K562 (cell line): ENCODE data around the gene HINT3. TPM values are rescaled to one million over a fixed set of nuclear protein-coding genes. Genes with fewer than 3 reads are reported as not detected.

Source experiments
- ATAC-seq: fragments of 200-7000 bp; cut with Tn5 transposase; 3 replicates; pipeline ENCODE4 v1.9.1; 2020; ENCODE audit warnings: moderate library complexity
- BruUV-seq: library from RNA; stranded (reverse); fragments of 400-500 nt; replicated peaks from 2 replicates; lab custom pipeline; 2021; lab: Mats Ljungman, UMichigan
- CTCF ChIA-PET: fragments of 300-600 bp; formaldehyde crosslinking; extraction: SDS; loops from one replicate; lab custom pipeline; 2021; ENCODE audit warnings: low intra/inter-chr PET ratio; lab: Yijun Ruan, JAX
- POLR2A ChIA-PET: fragments of 300-600, 350-650 bp; sonication (Branson Sonifier 250); formaldehyde crosslinking; extraction: SDS; loops from one replicate; lab custom pipeline; 2021; ENCODE audit warnings: antibody characterized with exemption, inconsistent platforms; lab: Yijun Ruan, JAX
- DNase-seq, 4 experiments: peaks; one replicate each; pipeline versions ENCODE4 v3.0.0 to v3.0.0-alpha.2; 2011 to 2018; ENCODE audit warnings: low spot score in 3 of 4, mixed read lengths in 3 of 4; ENCODE audit errors: extremely low read depth in 1 of 4
- FAIRE-seq: peaks from 2 replicates; lab custom pipeline; 2011; peaks lifted over from hg19 to GRCh38; lab: Jason Lieb, UNC
- H2AFZ ChIP-seq: 2 replicates; pipeline ENCODE4 v1.6.0; 2011; ENCODE audit warnings: low read depth, low read length, control low read depth, inconsistent platforms
- H3K27ac ChIP-seq: fragments of 200-600 bp; 3 replicates; pipeline ENCODE4 v1.8.0; 2011; ENCODE audit warnings: low read depth, mild to moderate bottlenecking, control low read depth, inconsistent platforms, low read length, moderate library complexity, mixed read lengths; ENCODE audit errors: extremely low read depth
- H3K27me3 ChIP-seq, 2 experiments: fragments of 300-600 bp in 1 of 2; 2 replicates in 1 of 2; 3 replicates in 1 of 2; pipeline versions ENCODE4 v1.6.0 to v1.8.0; 2011; ENCODE audit warnings: inconsistent platforms in 2 of 2, low read length in 2 of 2, mild to moderate bottlenecking in 1 of 2, mixed read lengths in 1 of 2, moderate library complexity in 1 of 2; ENCODE audit not compliant: control insufficient read depth in 2 of 2, insufficient read depth in 2 of 2
- H3K36me3 ChIP-seq: fragments of 300-600 bp; 3 replicates; pipeline ENCODE4 v1.8.0; 2011; ENCODE audit warnings: mild to moderate bottlenecking, low read length, inconsistent platforms; ENCODE audit not compliant: control insufficient read depth, insufficient read depth
- H3K4me1 ChIP-seq, 2 experiments: fragments of 200-600 bp in 1 of 2; replicated peaks in 1 of 2; 2 replicates in 1 of 2; 3 replicates in 1 of 2; pipeline versions ENCODE4 v1.5.1 to v1.8.0; 2011; ENCODE audit warnings: inconsistent platforms in 2 of 2, low read length in 2 of 2, mild to moderate bottlenecking in 1 of 2, mixed read lengths in 1 of 2, moderate library complexity in 1 of 2; ENCODE audit not compliant: control insufficient read depth in 2 of 2, insufficient read depth in 2 of 2
- H3K4me2 ChIP-seq: 2 replicates; pipeline ENCODE4 v1.6.1; 2011; ENCODE audit warnings: low read length, control low read depth, inconsistent platforms, mixed read lengths; ENCODE audit not compliant: insufficient read depth
- H3K4me3 ChIP-seq: fragments of 200-600 bp; sonication (generic), shearing (Covaris generic); 2 replicates; pipeline ENCODE4 v1.5.1; 2016; ENCODE audit warnings: control low read depth, inconsistent platforms
- H3K79me2 ChIP-seq: fragments of 200-600 bp; 3 replicates; pipeline ENCODE4 v1.8.0; 2011; ENCODE audit warnings: low read length, inconsistent platforms; ENCODE audit not compliant: control insufficient read depth, insufficient read depth
- H3K9ac ChIP-seq, 2 experiments: 2 replicates each; pipeline versions ENCODE4 v1.6.0 to v1.6.1; 2011; ENCODE audit warnings: low read depth in 2 of 2, low read length in 2 of 2, control low read depth in 1 of 2, inconsistent platforms in 1 of 2, mild to moderate bottlenecking in 1 of 2, mixed read lengths in 1 of 2; ENCODE audit not compliant: insufficient read depth in 1 of 2
- H3K9me1 ChIP-seq: one replicate; pipeline ENCODE4 v1.6.0; 2011; ENCODE audit warnings: inconsistent platforms, mild to moderate bottlenecking, low read length, moderate library complexity; ENCODE audit not compliant: control insufficient read depth, insufficient read depth
- H3K9me3 ChIP-seq: replicated peaks from 2 replicates; pipeline ENCODE4 v1.5.1; 2011; ENCODE audit warnings: low read depth, low read length, inconsistent platforms; ENCODE audit not compliant: control insufficient read depth, insufficient read depth
- H4K20me1 ChIP-seq: replicated peaks from 2 replicates; pipeline ENCODE4 v1.6.1; 2011; ENCODE audit warnings: low read length, inconsistent platforms, mixed read lengths; ENCODE audit not compliant: control insufficient read depth, insufficient read depth
- GTF2E2 ChIP-seq: fragments of 200-800 bp; sonication (Bioruptor generic); IDR thresholded peaks from 2 replicates; pipeline ENCODE4 v1.6.1; 2016; ENCODE audit warnings: missing genetic modification characterization, missing compliant biosample characterization
- ZBTB5 ChIP-seq: fragments of 450-650 bp; IDR thresholded peaks from 2 replicates; pipeline ENCODE4 v1.6.1; 2017; ENCODE audit warnings: antibody characterized with exemption
- ZNF561 ChIP-seq: fragments of 450-650 bp; formaldehyde crosslinking; conservative IDR thresholded peaks from 2 replicates; pipeline ENCODE4 v1.4.0; 2020; ENCODE audit warnings: mild to moderate bottlenecking, moderate library complexity
- WGBS: fragments of 100-300 bp; shearing (Covaris generic); methylation state at CpG from one replicate; pipeline ENCODE4 v1.1.6; 2016; ENCODE audit warnings: low coverage, mixed read lengths; ENCODE audit not compliant: insufficient coverage; ENCODE audit errors: missing lambda C conversion rate; 5-methylcytosine and 5-hydroxymethylcytosine counted together
- in situ Hi-C: fragments of 300-500 bp; cut with MboI; formaldehyde crosslinking; loops from 4 replicates; pipeline ENCODE4 v1.15.0; 2018; ENCODE audit warnings: inconsistent platforms, mixed read lengths
- intact Hi-C: fragments of 100-400 bp; cut with micrococcal nuclease; formaldehyde crosslinking; loops from 2 replicates; pipeline ENCODE4 v1.14.2; 2022
- polyA plus RNA-seq, 8 experiments: library from polyadenylated mRNA; depleted of rRNA in 4 of 8; stranded (reverse) in 5 of 8; unstranded in 3 of 8; fragments of >200 nt; fragmentation: Nextera tagmentation in 2 of 8; fragmentation: Illumina TruSeq in 1 of 8; extraction: Ambion mirVana in 2 of 8; extraction: Trizol in 1 of 8; gene quantifications; 2 replicates each; pipeline versions ENCODE4 v1.2.1 to v1.2.3, GENCODE V29; 2011 to 2014; ENCODE audit warnings: inconsistent platforms in 1 of 8, missing spikeins in 1 of 8
- total RNA-seq, 7 experiments: library from RNA; depleted of rRNA in 6 of 7; stranded (reverse); fragments of >200 nt in 6 of 7; fragmentation: Illumina TruSeq in 2 of 7; extraction: Trizol in 2 of 7; gene quantifications; 2 replicates each; pipeline versions ENCODE4 v1.2.1 to v1.2.3, GENCODE V29; 2011 to 2021; ENCODE audit warnings: low replicate concordance in 1 of 7

Gene HINT3
- total and polyA plus RNA-seq, 9 of the 15 experiments (the other 6 are each of a cell fraction or from before 2014, with no cell fraction given), result 1.4 to 16.6 (median 10.8) TPM

GRCh38 chr6:125918230-125918629 lies 38.3 kb upstream of the HINT3 start:
- H2AFZ ChIP-seq, result no peak overlapping the region
- intact Hi-C loops, result no loop called here
- no peaks in the 10 kb centered on the region for H3K27me3 ChIP-seq
- no peak for DNase-seq
- FAIRE-seq, result no peak
- no TSS peak for BruUV-seq
- H3K9ac ChIP-seq, result no peak overlapping the region; a peak in 1 of 4 replicates
- no peak overlapping the region for H3K4me3 ChIP-seq
- WGBS, result 71% methylated on average over 4 of the region's 4 CpGs
- CTCF ChIA-PET, result no interaction called here
- H3K27ac ChIP-seq, result no peak overlapping the region; the same call in 2 of the 3 replicates
- no peaks in the 10 kb centered on the region for H4K20me1 ChIP-seq
- peaks cover 47% of the 10 kb centered on the region for H3K36me3 ChIP-seq
- no peaks in the 10 kb centered on the region for H3K9me1 ChIP-seq
- POLR2A ChIA-PET, result interaction anchor here (0.7 to 2.0 kb wide), 3 partner anchors 7 to 13 kb away, joined by 4 to 6 read pairs (median 5); no protein-coding TSS in a partner anchor
- ATAC-seq, result no peak
- TF ChIP-seq ZBTB5, result no peak
- TF ChIP-seq GTF2E2 (tag), result peak; percentile 12; the same call in 1 of the 2 replicates
- no peak for TF ChIP-seq ZNF561 (CRISPR knock-in tag)
- H3K79me2 ChIP-seq, result no peaks in the 10 kb centered on the region
- H3K4me1 ChIP-seq, result peaks cover 0 to 8% of the 10 kb centered on the region in 2 experiments; a peak in 3 of 5 replicates
- H3K4me2 ChIP-seq, result no peak overlapping the region
- H3K9me3 ChIP-seq, result no peaks in the 10 kb centered on the region
- in situ Hi-C loops, result no loop called here
